Fibroblast of gingiva (primary cell): ENCODE results near the gene PIAS4.
A peak's percentile ranks its signal among the peaks of the same experiment; 100 is the strongest.

ENCODE experiments used
- DNase-seq: peaks from one replicate; pipeline ENCODE4 v3.0.0-alpha.2; 2011; ENCODE audit warnings: low read depth

The PIAS4 gene

DNA sequence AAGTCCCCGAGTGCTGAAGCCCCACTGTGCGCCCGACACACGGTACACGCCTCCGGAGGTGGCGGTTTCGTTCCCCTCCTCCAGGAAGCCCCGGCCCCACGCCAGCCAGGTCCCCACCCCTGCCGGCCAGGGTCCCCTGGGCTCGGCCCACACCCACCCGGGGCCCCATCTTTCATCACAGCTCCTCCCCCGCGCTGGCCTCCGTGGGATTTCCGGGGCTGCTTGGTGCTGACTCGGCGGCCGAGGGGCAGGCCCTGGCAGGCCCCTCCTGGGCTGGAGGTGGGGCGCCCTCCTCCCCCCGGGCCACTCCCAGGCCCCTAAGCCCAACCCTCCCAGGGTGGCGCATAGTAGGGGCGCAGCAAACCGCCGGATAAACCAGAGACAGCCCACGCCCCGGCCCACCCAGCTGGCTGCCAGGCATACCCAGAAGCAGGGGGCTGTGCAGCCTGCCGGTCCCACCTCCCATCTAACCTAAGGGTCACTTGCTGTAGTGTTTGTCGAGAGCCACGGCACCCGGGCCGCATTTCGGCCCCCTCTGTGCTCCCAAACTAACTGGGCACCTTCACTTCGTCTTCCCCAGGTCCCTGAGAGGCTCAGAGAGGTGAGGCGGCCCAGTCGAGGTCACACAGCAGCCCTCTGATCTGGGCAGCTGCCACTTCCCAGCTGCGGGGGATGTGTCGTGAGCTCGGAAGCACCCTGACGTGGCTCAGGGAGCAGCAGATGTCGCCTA is 52.5 kb downstream of the PIAS4 start:
- peak; percentile 40 for DNase-seq

DNA sequence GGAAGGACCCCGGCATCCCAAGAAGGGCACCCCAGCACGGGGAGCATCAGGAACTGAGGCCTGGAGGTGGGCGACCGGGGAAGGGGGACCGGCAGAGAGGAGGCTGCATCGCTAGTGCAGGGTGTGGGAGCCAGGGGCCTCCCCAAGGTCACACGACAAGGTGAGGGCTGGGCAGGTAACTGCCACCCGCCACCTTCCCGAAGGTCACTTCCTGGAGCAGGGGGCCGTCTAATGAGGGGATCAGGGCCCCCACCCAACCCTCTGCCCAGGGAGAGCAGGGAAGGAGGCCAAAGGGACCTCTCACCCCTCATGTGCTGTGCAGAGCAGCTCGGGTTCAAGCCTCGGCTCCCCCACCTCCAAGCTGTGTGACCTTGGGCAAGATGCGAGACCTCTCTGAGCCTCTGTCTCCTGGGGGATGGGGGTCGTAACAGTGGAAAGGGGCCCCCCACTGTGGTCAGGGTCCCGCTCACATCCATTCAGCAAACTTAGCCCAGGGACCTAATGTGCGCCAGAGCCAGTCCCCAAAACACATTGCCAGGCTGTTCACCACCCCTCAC is 53.2 kb downstream of the PIAS4 start:
- no peak for DNase-seq

DNA sequence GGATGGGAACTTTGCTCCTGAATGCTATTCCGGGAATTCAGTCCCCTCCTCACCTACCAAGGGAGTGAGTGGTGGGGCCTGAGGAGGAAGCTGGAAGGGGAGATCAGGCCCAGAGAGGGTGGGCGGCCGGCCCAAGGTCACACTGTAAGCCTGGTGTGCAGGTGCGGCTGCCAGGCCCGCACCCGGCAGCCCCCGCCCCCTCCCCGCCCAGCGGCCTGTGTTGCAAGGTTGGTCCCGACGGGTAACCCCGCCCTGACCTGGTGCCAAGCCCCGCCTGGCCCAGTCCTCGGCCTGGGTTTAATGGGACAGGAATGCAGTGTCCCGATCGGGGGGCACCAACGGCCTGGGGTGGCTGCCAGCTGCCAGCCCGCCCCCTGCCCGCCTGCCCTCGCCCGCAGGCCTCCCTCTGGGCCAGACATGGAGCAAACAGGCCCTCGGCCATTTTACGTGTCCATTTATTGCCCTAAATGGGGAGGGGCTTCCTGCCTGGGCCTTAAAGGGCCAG is 53.7 kb downstream of the PIAS4 start:
- peak; percentile 78 for DNase-seq

DNA sequence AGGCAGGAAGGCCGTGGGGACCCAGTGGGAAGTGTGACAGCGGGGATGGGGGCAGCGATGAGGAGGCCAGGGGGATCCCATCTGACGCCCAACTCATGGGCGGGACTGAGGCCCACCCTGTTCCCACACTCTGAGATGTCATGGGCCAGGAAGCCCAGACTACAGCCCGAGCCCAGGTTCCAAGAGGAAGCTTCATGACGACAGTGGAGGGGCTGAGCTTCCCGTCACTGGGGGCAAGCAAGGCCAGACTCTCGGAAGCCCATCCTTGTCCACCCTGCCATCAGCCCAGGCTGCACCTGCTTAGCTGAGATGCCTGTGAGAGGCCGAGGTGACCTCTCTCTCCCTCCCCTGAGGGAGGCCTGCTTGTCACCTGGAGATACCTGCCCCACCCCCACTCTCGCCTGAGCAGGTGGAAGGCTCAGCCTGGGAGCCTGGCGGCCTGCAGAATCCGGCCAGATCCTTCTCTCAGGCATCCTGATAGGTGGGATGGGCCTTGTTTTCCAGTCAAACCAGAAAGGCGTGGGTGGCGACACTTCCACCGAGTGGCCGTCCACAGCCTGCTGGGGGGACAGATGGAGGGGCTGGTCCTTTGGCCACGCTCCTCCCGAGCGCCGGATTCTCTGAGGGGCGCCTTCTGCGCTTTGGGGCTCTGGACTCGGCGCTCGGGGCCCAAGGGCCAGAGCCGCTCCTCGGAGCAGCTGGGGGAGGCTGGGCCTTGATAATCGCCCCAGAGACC is 54.3 kb downstream of the PIAS4 start:
- no peak for DNase-seq

DNA sequence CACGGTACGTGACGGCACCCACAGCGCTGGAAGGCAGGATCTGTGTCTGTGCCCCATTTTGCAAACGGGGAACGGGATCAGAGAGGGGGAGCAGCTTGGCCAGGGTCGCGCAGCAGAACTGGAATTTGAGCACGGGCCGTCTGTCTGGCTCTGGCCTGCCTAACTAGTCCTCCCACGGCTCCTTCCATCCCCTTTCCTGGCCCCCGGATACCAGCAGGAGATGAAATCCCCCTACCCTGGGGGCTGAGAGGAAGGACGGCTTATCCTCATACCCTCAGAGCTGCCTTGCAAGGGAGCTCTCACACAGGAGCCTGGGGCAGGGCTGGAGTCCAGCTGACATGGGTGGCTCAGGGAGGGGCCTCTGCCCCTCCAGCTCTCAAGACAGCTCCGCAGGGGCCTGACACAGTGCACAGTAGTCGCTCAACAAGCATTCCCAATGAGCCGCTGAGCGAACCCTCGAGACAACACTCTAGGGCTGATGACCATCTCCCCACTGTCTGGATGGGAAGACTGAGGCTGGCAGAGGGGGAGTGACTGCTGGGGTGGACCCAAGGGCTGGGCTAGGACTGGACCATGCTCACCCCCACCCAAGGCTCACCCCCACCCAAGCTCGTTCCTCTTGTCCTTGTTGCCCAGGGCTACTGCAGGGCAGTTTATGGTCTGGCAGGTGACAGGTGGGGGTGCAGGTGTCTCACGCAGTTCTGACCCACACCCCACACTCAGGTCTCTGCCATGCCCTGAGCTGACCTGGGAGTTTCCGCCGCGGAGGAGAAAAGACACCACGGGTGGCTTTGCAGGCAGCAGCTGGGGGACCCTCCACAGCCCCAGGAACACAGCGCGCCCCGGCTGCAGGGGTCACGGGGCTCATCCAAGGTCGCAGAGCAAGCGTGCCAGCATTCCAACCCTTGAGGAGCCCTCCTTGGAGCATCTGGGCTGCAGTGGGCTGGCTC is 55.2 kb downstream of the PIAS4 start:
- no peak for DNase-seq

DNA sequence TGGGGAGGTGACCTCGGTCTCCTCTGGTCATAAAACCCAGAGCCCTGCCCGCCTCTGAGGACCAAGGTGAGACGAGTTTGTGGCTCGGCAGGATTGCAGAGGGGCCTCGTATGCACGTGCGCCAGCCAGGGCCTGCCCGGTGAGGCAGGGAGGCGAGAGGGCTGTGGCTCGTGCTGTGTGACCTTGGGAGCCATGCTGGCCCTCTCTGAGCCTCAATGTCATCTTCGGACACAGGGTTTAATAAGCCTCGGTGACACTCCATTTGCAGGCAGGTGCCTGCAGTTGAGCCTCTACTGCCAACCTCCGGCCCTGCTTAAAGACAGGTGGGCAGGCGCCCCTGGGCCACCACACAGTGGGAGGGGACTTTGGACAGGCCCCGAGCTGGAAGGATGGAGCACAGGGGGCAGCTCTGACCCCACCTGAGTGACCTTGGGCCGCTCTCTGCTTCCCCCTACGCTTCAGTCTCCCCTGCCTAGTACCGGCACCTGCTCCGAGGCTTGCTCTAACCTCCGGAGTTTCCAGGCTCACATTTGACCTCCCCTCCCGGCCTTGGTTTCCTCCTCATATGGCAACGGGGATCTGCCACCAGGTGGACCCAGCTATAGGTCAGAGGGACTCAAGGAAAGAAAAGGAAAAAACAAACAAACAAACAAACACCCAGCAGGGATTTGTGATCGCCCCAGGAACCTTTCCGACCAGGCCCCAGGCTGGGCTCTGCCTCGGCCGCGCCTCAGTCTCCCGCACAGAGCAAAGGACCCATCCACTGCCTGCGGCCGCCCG is 56.0 kb downstream of the PIAS4 start:
- no peak for DNase-seq

DNA sequence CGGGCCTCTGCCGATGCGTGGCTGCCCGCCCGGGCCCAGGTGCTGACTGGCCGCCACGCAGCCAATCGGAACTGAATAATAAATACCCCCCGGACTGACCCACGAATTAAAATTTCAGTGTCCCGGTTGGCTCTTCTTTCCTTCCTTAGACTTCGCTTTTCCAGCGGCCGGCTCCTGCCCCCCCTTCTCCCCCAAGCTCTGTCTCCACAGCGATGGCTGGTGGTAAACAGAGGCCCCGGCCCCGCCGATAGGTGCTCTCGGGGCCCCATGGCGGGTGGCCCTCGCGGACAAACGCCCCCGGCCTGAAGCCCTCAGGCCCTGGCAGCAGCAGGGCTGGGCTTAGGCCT is 56.6 kb downstream of the PIAS4 start:
- DNase-seq, result peak; percentile 45

DNA sequence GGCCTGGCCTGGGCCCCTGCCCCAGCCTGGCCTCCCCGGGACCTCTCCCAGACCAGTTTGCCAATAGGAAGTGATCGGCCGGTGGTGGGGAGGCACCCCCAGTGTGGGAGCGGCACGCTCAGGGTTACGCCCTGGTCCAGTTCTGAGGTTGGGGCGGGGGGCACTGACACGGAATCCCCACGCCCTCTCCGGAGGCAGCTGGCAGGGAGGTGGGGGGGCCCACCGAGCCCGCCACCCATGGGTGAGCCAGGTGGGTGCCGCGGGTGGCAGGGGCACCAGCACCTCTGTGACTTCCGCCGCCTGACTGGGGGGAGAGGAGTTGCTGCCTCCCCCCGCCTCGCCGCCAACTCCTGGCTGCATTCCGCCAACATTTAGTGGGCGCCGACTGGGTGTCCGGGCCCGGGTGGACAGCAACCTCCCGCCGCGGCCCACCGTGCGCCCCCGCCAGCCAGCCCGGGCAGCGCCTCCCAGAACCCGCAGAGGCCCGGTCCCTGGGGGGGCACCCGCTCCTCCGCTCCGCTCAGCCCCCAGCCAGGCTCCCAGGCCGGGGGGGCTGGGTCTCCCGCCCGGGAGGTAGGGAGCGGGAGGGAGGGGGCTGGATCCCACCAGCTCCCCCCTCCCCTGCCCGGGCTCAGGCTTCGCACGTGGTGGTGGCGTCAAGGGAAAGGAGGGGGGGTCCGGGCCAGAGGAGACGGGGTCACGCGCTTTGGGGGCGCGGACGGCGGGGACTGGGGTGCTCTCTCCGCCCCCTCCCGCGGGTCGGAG is 57.1 kb downstream of the PIAS4 start:
- peak; percentile 30 for DNase-seq

DNA sequence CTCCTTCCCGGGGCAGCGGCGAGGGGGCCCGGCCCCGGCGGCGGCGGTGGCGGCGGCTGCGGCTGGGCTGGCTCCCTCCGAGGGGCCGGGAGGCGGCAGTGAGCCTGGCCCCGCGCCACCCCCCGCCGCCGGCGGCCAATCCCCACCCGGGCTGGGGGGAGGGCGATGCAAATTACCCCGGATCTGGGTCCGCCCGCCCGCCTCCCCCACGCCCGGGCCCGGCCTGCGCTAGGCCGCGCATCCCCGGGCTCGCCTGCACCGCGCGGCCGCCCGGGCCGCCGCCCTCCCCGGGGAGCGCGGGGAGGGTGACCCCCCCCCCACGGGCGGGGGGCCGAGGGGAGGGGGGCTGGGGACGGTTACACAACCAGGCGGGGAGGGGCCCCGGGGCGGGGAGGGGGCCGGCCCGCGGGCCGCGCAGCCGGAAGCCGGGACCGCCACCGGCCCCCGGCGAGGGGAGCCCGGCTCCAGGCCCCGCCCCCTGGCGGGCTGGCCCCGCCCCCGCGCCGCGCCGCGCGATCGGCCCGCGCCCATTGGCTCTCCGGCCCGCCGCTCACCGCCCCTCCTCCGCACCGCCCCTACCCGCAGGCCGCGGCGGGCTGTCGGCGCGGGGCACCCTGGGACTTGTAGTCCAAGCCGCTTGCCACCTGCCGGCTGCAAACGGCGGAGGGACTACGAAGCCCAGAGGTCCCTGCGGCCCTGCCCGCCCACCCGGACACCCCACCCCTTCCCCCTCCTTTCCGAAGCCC is 58.1 kb downstream of the PIAS4 start:
- DNase-seq, result peak; percentile 99

DNA sequence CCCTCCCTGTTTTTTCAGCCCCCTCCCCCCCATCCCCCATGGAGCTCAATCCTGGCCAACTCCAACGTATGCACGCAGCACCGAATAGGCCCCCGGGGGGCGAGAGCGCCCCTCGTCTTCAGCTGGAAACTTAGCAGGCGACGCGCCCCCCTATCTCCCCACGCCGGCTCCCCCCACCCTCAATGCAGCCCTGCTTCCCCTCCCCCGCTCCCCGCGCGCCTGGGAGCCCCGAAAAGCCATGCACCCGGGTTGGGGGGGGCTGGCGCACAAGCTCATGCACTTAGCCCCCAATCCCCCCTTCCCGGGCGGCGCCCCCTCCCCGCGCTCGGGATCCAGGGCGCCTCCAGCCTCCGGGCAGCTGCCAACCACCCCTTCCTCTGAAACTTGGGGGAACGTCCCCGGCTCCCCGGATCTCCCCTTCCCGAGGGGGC is 58.7 kb downstream of the PIAS4 start:
- DNase-seq, result no peak

DNA sequence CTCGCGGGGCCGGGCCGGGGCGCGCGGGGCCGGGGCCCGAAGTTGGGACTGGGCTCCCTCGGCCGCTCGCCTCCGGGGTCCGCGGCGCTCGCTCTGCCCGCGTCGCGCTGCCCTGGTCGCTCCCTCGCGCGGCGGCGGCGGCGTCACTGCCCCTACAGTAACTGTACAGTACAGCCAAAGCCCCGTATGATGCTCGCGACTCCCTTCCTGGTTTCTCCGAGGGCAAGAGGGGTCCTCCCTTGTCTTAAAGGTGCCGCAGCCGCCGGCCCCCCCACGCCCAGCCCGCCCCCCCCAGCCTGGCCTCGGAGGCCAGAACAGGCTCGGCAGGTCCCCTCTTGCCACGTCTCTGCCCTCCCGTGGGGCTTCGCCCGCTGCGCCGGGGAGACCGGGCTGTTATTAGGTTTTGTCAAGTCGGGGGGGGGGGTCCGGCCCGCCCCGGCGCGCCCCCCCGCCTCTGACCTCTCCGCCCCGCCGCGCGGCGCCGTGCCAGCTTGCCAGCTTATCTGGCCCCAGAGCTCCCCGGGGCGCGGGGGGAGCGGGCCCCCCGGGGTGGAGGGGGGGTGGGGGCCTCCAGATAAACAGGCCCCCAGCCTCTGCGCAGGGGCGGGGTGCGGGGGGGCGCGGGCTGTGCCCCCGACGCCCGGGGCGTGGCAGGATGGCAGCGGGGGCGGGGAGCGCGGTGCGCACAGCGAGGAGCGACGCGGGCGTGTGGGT is 59.3 kb downstream of the PIAS4 start, which contains the start of gene ZBTB7A:
ZBTB7A (minus strand) TSS at position 218 of the 714 bp plus-strand sequence. CDS start 11,667 bp downstream, outside the sequence.
- peak; percentile 75 for DNase-seq

DNA sequence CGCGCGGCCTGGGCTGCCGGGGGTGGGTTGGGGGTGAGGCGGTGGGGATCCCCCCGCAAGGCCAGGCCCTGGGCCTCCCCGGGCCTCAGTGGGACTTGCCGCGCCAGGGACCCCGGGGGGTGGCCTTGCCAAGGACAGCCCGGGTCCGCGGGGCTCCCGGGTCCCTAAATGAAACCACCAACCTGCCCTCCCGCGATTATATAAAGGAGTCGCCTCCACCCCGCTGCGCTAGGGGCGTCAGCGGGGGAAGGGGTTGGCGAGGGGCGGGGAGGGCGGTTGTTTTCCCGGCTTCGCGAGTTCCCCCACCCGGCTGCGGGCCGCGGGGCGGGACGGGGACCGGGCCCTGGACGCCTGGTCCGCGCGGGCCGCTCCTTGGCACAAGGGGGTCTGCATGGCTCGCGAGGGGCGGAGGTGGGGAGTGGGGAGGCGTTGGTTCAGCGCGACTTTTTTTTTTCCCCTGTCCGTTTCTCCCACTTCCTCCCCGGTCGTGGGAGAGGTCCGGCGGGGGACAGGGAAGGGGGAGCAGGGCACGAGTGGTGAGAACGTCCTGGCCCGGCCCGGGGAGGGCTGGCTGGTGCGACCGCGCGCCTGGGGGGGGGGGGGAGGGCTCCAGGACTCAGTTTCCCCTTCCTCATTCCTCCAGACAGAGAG is 60.0 kb downstream of the PIAS4 start:
- DNase-seq, result no peak

DNA sequence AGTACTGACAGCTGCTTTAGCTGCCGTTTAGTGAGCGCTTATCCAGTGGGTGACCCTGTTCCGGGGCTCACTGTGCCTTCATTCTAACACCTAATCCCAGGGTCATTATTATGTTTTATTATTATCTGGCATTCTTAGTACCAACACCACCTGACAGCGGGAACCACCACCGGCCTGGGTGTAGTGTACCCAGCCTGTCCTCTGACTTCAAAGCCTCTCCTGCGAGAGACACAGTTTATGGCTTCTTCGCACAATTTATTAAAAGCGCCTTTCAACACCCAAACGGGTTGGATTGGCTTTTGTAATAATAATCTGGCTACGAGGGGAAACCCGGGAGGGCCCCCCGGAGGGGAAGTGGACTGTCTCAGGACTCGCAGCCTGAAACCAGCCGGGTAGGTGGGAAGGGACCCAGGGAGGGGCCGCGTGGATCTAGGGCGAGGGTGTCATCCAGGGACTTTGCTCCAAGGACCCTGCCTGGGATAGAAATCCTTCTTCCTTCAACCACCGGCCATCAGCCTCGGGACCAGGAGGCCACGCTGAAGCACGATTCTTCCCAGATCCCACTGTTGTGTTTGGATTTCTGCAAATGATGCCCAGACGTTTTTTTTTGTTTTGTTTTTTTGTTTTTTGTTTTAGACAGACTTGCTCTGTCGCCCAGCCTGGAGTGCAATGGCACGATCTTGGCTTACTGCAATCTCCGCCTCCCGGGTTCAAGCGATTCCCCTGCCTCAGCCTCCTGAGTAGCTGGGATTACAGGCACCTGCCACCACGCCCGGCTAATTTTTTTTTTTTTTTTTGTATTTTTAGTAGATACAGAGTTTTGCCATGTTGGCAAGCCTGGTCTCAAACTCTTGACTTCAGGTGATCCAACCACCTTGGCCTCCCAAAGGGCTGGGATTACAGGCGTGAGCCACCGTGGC is 60.8 kb downstream of the PIAS4 start:
- DNase-seq, result no peak

DNA sequence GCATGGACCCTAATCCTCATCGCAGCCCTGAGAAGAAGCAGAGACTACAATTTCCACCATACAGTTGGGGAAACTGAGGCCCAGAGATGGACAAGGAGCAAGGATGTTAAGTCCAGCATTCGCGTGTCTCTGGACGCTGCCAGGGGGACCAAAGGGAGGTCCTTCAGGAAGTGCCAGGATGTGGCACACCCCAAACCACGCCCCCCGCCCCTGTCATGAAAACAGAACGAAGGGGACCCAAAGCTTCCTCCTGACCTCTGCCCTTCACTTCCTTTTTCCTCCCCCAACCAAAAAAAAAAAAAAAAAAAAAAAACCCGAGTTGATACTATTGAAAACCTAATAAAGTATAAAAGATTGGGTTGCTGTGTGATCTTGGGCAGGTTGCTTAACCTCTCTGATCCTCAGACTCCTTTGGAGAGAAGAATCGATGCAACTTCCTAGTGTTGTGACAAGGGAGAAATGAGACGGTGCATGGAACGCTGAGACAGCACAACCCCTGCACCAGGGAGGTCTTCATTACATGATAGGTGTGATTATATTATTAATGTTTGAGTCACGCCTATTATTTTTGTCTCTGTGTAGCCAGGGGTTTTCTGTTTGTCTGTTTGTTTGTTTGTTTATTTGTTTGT is 61.9 kb downstream of the PIAS4 start:
- no peak for DNase-seq

DNA sequence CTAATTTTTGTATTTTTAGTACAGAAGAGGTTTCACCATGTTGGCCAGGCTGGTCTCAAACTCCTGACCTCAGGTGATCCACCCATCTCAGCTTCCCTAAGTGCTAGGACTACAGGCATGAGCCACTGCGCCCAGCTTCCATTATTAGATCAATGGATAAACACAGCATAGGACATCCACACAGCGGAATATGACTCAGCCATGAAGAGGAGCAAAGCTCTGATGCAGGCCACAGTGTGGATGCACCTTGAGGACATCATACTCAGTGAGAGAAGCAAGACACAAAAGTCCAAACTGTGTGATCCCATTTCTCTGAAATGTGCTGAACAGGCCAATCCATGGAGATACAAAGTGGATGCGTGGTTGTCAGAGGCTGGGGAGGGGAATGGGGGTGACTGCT is 64.1 kb downstream of the PIAS4 start:
- no peak for DNase-seq

DNA sequence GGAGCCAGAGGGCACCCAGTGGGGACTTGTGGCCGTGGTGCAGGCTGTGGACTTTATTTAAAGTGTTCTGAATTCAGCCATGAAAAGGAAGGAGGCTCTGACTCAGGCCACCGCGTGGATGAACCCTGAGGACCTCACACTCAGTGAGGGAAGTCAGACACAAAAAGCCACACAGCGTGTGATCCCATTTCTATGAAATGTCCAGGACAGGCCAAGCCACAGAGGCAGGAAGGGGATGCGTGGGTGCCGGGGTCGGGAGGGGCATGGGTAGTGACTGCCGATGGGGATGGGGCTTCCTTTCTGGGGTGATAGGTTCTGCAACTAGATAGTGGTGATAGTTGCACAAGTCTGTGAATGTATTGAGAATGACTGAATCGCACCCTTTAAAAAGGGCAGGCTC is 67.8 kb downstream of the PIAS4 start:
- DNase-seq, result no peak

DNA sequence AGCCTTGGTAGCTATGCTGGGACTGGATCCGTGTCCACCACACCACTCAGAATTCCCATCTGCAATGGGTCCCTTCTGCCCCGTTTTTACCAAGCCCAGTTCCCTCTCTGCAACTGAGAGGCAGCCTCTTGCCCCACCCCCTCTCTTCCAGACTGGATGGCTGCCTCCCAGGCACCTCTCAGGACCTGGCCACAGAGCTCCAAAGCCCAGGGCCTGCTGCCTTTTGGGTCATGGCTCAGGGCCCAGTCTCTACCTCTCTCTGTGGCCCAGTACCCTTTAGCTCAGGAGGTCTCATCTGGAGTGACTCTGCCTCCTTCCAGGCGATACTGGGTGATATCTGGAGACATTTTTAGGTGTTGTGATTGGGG is 69.5 kb downstream of the PIAS4 start:
- DNase-seq, result no peak
